GM12891 (cell line): ENCODE results near the gene CCDC200.

Experiments used
- DNase-seq: peaks from one replicate; pipeline ENCODE4 v3.0.0; 2011; ENCODE audit warnings: low spot score; ENCODE audit not compliant: insufficient read length
- FAIRE-seq: peaks from 2 replicates; lab custom pipeline; 2011; peaks lifted over from hg19 to GRCh38; lab: Jason Lieb, UNC
- PAX5 ChIP-seq: IDR thresholded peaks from 2 replicates; pipeline ENCODE4 v1.6.1; 2011; ENCODE audit warnings: low read length, moderate library complexity, mild to moderate bottlenecking; ENCODE audit not compliant: insufficient read depth, severe bottlenecking
- POLR2A ChIP-seq: IDR thresholded peaks from 2 replicates; pipeline ENCODE4 v1.6.1; 2011; ENCODE audit warnings: low read depth, low read length, control low read depth
- POLR2AphosphoS5 ChIP-seq: IDR thresholded peaks from 2 replicates; pipeline ENCODE4 v1.6.1; 2011; ENCODE audit warnings: low read depth, low read length, control low read depth
- POU2F2 ChIP-seq: IDR thresholded peaks from 2 replicates; pipeline ENCODE4 v1.6.1; 2011; ENCODE audit warnings: low read depth, mild to moderate bottlenecking, control low read depth, low read length, moderate library complexity
- SPI1 ChIP-seq: IDR thresholded peaks from 2 replicates; pipeline ENCODE4 v1.6.1; 2011; ENCODE audit warnings: low read depth, low read length, control low read depth
- TAF1 ChIP-seq: IDR thresholded peaks from 2 replicates; pipeline ENCODE4 v1.6.1; 2011; ENCODE audit warnings: low read depth, low read length, control low read depth

Gene CCDC200

GRCh38 chr17:43224146-43224705, 4.2 kb downstream of the CCDC200 start:
- no peak for FAIRE-seq

GRCh38 chr17:43220511-43221125, 7.8 kb downstream of the CCDC200 start:
- FAIRE-seq (no peak), DNase-seq (no peak)
- TF ChIP-seq PAX5 (no peak), POU2F2 (no peak), SPI1 (no peak), POLR2A (no peak), POLR2AphosphoS5 (no peak), TAF1 (no peak)

More at GRCh38 chr17:43224146-43224705, 4.2 kb downstream of the CCDC200 start:
- TF ChIP-seq PAX5 (no peak), SPI1 (no peak), POLR2AphosphoS5 (no peak), TAF1 (no peak)
- no peak for DNase-seq

- no peak for TF ChIP-seq POU2F2
- no peak for TF ChIP-seq SPI1
- no peak for TF ChIP-seq PAX5
- TF ChIP-seq TAF1: no peak
- no peak for TF ChIP-seq POLR2AphosphoS5
- TF ChIP-seq POLR2A: no peak
- no peak for FAIRE-seq
Observed at GRCh38 chr17:43219746-43220380, 8.6 kb downstream of the CCDC200 start.

GRCh38 chr17:43219001-43219400, 9.4 kb downstream of the CCDC200 start:
- TF ChIP-seq POU2F2 (no peak), POLR2A (no peak), TAF1 (no peak), POLR2AphosphoS5 (no peak), SPI1 (no peak), PAX5 (no peak)
- FAIRE-seq: no peak
- no peak for DNase-seq

More at GRCh38 chr17:43219746-43220380, 8.6 kb downstream of the CCDC200 start:
- no peak for DNase-seq

- DNase-seq (no peak), FAIRE-seq (no peak)
- no peak for TF ChIP-seq PAX5
- no peak for TF ChIP-seq POLR2A
Observed at GRCh38 chr17:43217614-43218087, 10.8 kb downstream of the CCDC200 start.

GRCh38 chr17:43216762-43217613, 11.4 kb downstream of the CCDC200 start:
- TF ChIP-seq POLR2A: no peak
- TF ChIP-seq SPI1: no peak
- no peak for TF ChIP-seq POU2F2
- TF ChIP-seq PAX5: no peak
- no peak for TF ChIP-seq POLR2AphosphoS5
- TF ChIP-seq TAF1: no peak
- DNase-seq: no peak
- no peak for FAIRE-seq

GRCh38 chr17:43216369-43216761, 12.1 kb downstream of the CCDC200 start:
- FAIRE-seq: no peak
- no peak for DNase-seq
- TF ChIP-seq POLR2A: no peak
- TF ChIP-seq POU2F2: no peak
- no peak for TF ChIP-seq TAF1
- TF ChIP-seq SPI1: no peak
- TF ChIP-seq PAX5: no peak
- TF ChIP-seq POLR2AphosphoS5: no peak

- no peak for TF ChIP-seq TAF1
- no peak for TF ChIP-seq SPI1
- TF ChIP-seq POLR2AphosphoS5: no peak
- TF ChIP-seq POU2F2: no peak
- TF ChIP-seq PAX5: no peak
- no peak for TF ChIP-seq POLR2A
- no peak for FAIRE-seq
- DNase-seq: no peak
Observed at GRCh38 chr17:43215341-43215740, 13.1 kb downstream of the CCDC200 start.

- no peak for FAIRE-seq
- TF ChIP-seq PAX5 (no peak), POLR2AphosphoS5 (no peak), SPI1 (no peak)
Observed at GRCh38 chr17:43213545-43213944, 14.9 kb downstream of the CCDC200 start.

More at GRCh38 chr17:43213545-43213944, 14.9 kb downstream of the CCDC200 start:
- no peak for DNase-seq
